Measurements from ENCODE around the gene GNB1.

Gene GNB1

GRCh38 chr1:1906185-1907097 is 15.6 kb upstream of the GNB1 start:
- Histone ChIP-seq H3K9ac (ENCODE audit: low read depth, low read length) (no peak overlapping the region), H3K36me3 (ENCODE audit: insufficient read depth, low read length) (no peaks in the 10 kb centered on the region), H2AFZ (ENCODE audit: low read depth, low read length) (no peak overlapping the region), H3K27me3 (ENCODE audit: insufficient read depth, low read length, poor library complexity) (no peaks in the 10 kb centered on the region), H3K4me2 (ENCODE audit: insufficient read depth, low read length) (no peak overlapping the region), H3K27ac (ENCODE audit: low read length) (no peak overlapping the region), H4K20me1 (ENCODE audit: insufficient read depth, low read length) (no peaks in the 10 kb centered on the region), H3K79me2 (ENCODE audit: insufficient read depth, low read length) (no peaks in the 10 kb centered on the region), H3K4me1 (ENCODE audit: insufficient read depth, low read length) (peaks cover 20% of the 10 kb centered on the region), H3K4me3 (ENCODE audit: low read depth in 1 of 2, low read length in 2 of 2) (no peak overlapping the region), H3K9me3 (ENCODE audit: insufficient read depth, low read length, severe bottlenecking) (no peaks in the 10 kb centered on the region)
- ATAC-seq (ENCODE audit: insufficient read depth, low read depth): no peak
- DNase-seq: no peak
- TF ChIP-seq, protein P1, sequence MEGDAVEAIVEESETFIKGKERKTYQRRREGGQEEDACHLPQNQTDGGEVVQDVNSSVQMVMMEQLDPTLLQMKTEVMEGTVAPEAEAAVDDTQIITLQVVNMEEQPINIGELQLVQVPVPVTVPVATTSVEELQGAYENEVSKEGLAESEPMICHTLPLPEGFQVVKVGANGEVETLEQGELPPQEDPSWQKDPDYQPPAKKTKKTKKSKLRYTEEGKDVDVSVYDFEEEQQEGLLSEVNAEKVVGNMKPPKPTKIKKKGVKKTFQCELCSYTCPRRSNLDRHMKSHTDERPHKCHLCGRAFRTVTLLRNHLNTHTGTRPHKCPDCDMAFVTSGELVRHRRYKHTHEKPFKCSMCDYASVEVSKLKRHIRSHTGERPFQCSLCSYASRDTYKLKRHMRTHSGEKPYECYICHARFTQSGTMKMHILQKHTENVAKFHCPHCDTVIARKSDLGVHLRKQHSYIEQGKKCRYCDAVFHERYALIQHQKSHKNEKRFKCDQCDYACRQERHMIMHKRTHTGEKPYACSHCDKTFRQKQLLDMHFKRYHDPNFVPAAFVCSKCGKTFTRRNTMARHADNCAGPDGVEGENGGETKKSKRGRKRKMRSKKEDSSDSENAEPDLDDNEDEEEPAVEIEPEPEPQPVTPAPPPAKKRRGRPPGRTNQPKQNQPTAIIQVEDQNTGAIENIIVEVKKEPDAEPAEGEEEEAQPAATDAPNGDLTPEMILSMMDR (IDR thresholded peaks at IDR 0.05; ENCODE audit: borderline replicate concordance, extremely low read depth, low read length, poor library complexity, severe bottlenecking): no peak

- no peak for DNase-seq
- no peaks in the 10 kb centered on the region for H3K79me2 ChIP-seq (ENCODE audit: insufficient read depth, low read length)
- TF ChIP-seq, protein P1 (IDR thresholded peaks at IDR 0.05; ENCODE audit: borderline replicate concordance, extremely low read depth, low read length, poor library complexity, severe bottlenecking): no peak
- no peak for TF ChIP-seq EZH2 (IDR thresholded peaks at IDR 0.05; ENCODE audit: borderline replicate concordance, low read depth, low read length, severe bottlenecking)
- no peak overlapping the region for H2AFZ ChIP-seq (ENCODE audit: low read depth, low read length)
- H3K36me3 ChIP-seq (ENCODE audit: insufficient read depth, low read length): no peaks in the 10 kb centered on the region
- ATAC-seq (ENCODE audit: insufficient read depth, low read depth): no peak
- no peak overlapping the region for H3K27ac ChIP-seq (ENCODE audit: low read length)
- no peaks in the 10 kb centered on the region for H3K27me3 ChIP-seq (ENCODE audit: insufficient read depth, low read length, poor library complexity)
- H4K20me1 ChIP-seq (ENCODE audit: insufficient read depth, low read length): peaks cover 3% of the 10 kb centered on the region
- H3K4me1 ChIP-seq (ENCODE audit: insufficient read depth, low read length): peaks cover 7% of the 10 kb centered on the region
- no peak overlapping the region for H3K9ac ChIP-seq (ENCODE audit: low read depth, low read length)
- H3K9me3 ChIP-seq (ENCODE audit: insufficient read depth, low read length, severe bottlenecking): no peaks in the 10 kb centered on the region
- H3K4me3 ChIP-seq (ENCODE audit: low read depth in 1 of 2, low read length in 2 of 2): no peak overlapping the region
- no peak overlapping the region for H3K4me2 ChIP-seq (ENCODE audit: insufficient read depth, low read length)
Measured at GRCh38 chr1:1903224-1903623, 12.3 kb upstream of the GNB1 start.

GRCh38 chr1:1901641-1902294 is 10.9 kb upstream of the GNB1 start:
- H3K4me3 ChIP-seq (ENCODE audit: low read depth in 1 of 2, low read length in 2 of 2): no peak overlapping the region
- no peak overlapping the region for H3K4me2 ChIP-seq (ENCODE audit: insufficient read depth, low read length)
- H3K27ac ChIP-seq (ENCODE audit: low read length): no peak overlapping the region
- H3K79me2 ChIP-seq (ENCODE audit: insufficient read depth, low read length): no peaks in the 10 kb centered on the region
- no peaks in the 10 kb centered on the region for H3K27me3 ChIP-seq (ENCODE audit: insufficient read depth, low read length, poor library complexity)
- no peaks in the 10 kb centered on the region for H3K4me1 ChIP-seq (ENCODE audit: insufficient read depth, low read length)
- no peak overlapping the region for H3K9ac ChIP-seq (ENCODE audit: low read depth, low read length)
- H3K9me3 ChIP-seq (ENCODE audit: insufficient read depth, low read length, severe bottlenecking): no peaks in the 10 kb centered on the region
- no peaks in the 10 kb centered on the region for H3K36me3 ChIP-seq (ENCODE audit: insufficient read depth, low read length)
- H2AFZ ChIP-seq (ENCODE audit: low read depth, low read length): no peak overlapping the region
- ATAC-seq (ENCODE audit: insufficient read depth, low read depth) (no peak), DNase-seq (no peak)
- peaks cover 3% of the 10 kb centered on the region for H4K20me1 ChIP-seq (ENCODE audit: insufficient read depth, low read length)
- TF ChIP-seq EZH2 (IDR thresholded peaks at IDR 0.05; ENCODE audit: borderline replicate concordance, low read depth, low read length, severe bottlenecking): no peak

All from DND-41 (cell line).